Measurements from ENCODE around the gene ARHGEF10L.

DNA sequence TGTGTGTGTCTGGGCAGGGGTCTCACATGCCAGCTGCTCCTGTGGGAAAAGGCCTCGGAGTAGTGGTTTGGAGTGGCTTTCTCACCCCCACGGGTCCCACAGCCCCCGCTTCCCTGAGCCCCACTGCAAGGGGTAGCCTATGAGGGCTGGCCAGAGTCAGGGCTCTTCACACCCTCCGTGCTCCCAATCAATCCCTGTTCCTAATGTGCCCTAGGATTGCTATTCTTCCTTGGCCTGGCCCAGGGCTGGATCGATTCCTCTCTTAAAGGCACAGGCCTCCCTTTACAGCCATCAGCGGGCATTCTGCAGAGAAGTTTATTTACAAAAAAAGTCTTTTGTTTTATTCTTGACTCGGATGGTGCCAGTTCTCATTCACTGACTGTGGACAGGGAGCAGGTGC lies 196.3 kb downstream of the ARHGEF10L start:
- TF ChIP-seq, protein P1, sequence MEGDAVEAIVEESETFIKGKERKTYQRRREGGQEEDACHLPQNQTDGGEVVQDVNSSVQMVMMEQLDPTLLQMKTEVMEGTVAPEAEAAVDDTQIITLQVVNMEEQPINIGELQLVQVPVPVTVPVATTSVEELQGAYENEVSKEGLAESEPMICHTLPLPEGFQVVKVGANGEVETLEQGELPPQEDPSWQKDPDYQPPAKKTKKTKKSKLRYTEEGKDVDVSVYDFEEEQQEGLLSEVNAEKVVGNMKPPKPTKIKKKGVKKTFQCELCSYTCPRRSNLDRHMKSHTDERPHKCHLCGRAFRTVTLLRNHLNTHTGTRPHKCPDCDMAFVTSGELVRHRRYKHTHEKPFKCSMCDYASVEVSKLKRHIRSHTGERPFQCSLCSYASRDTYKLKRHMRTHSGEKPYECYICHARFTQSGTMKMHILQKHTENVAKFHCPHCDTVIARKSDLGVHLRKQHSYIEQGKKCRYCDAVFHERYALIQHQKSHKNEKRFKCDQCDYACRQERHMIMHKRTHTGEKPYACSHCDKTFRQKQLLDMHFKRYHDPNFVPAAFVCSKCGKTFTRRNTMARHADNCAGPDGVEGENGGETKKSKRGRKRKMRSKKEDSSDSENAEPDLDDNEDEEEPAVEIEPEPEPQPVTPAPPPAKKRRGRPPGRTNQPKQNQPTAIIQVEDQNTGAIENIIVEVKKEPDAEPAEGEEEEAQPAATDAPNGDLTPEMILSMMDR (IDR thresholded peaks at IDR 0.05) = no peak
- TF ChIP-seq EP300 (IDR thresholded peaks at IDR 0.05) = no peak
- no peak for TF ChIP-seq POLR2A (IDR thresholded peaks at IDR 0.05)
